Endothelial cell of umbilical vein (primary cell): ENCODE results near the gene EDEM2. TPM values are rescaled to one million over a fixed set of nuclear protein-coding genes. Genes with fewer than 3 reads are reported as not detected.
"Not testable (repeated sequence)": the region's sequence is repeated elsewhere in the genome, so short reads cannot be mapped to it uniquely, and the experiment has no call there.

Source experiments
- BruUV-seq: library from RNA; stranded (reverse); fragments of 400-500 nt; replicated peaks from 2 replicates; lab custom pipeline; 2021; lab: Mats Ljungman, UMichigan
- CTCF ChIA-PET: fragments of 300-600, 350-600 bp; sonication (Branson Sonifier 250); formaldehyde crosslinking; loops from one replicate; lab custom pipeline; 2021; ENCODE audit warnings: antibody characterized with exemption, inconsistent platforms; lab: Charles Lee
- POLR2A ChIA-PET: fragments of 300-600, 350-600 bp; sonication (Branson Sonifier 250); formaldehyde crosslinking; loops from one replicate; lab custom pipeline; 2021; ENCODE audit warnings: antibody characterized with exemption, inconsistent platforms; lab: Charles Lee
- DNase-seq: peaks from one replicate; pipeline ENCODE4 v3.0.0-alpha.2; 2011; ENCODE audit warnings: low read depth, low spot score
- FAIRE-seq: peaks from 2 replicates; lab custom pipeline; 2011; peaks lifted over from hg19 to GRCh38; lab: Jason Lieb, UNC
- H2AFZ ChIP-seq: 2 replicates; pipeline ENCODE4 v1.6.0; 2012; ENCODE audit warnings: low read depth, low read length, control low read depth, inconsistent platforms
- H3K27ac ChIP-seq: 2 replicates; pipeline ENCODE4 v1.5.1; 2011; ENCODE audit warnings: low read depth, mild to moderate bottlenecking, control low read depth, low read length, moderate library complexity; ENCODE audit not compliant: insufficient read depth
- H3K27me3 ChIP-seq, 2 experiments: 2 replicates each; pipeline versions ENCODE4 v1.6.0 to v1.6.1; 2011; ENCODE audit warnings: low read length in 2 of 2, mixed read lengths in 1 of 2; ENCODE audit not compliant: control insufficient read depth in 2 of 2, insufficient read depth in 2 of 2
- H3K36me3 ChIP-seq, 2 experiments: 2 replicates in 1 of 2; 3 replicates in 1 of 2; pipeline ENCODE4 v1.5.1; 2011; ENCODE audit warnings: low read length in 2 of 2, mild to moderate bottlenecking in 1 of 2, moderate library complexity in 1 of 2; ENCODE audit not compliant: control insufficient read depth in 2 of 2, insufficient read depth in 2 of 2; ENCODE audit errors: extremely low read depth in 1 of 2
- H3K4me1 ChIP-seq: 3 replicates; pipeline ENCODE4 v1.5.1; 2011; ENCODE audit warnings: mild to moderate bottlenecking, low read length; ENCODE audit not compliant: control insufficient read depth, insufficient read depth; ENCODE audit errors: extremely low read depth
- H3K4me2 ChIP-seq: 2 replicates; pipeline ENCODE4 v1.6.1; 2011; ENCODE audit warnings: low read length, control low read depth, mixed read lengths; ENCODE audit not compliant: insufficient read depth
- H3K4me3 ChIP-seq, 3 experiments: fragments of 200-600 bp in 1 of 3; sonication (generic), shearing (Covaris generic) in 1 of 3; replicated peaks in 1 of 3; 2 replicates each; pipeline ENCODE4 v1.5.1; 2011 to 2016; ENCODE audit warnings: control low read depth in 3 of 3, low read length in 3 of 3, mild to moderate bottlenecking in 2 of 3, inconsistent platforms in 1 of 3, low read depth in 1 of 3, moderate library complexity in 1 of 3; ENCODE audit not compliant: insufficient read depth in 1 of 3
- H3K79me2 ChIP-seq: 2 replicates; pipeline ENCODE4 v1.6.0; 2012; ENCODE audit warnings: low read length, inconsistent platforms; ENCODE audit not compliant: control insufficient read depth, insufficient read depth
- H3K9ac ChIP-seq: replicated peaks from 2 replicates; pipeline ENCODE3; 2011; ENCODE audit warnings: low read length, control low read depth; ENCODE audit not compliant: insufficient read depth; ENCODE audit errors: extremely low read depth
- H3K9me1 ChIP-seq: replicated peaks from 3 replicates; pipeline ENCODE4 v1.6.0; 2011; ENCODE audit warnings: mild to moderate bottlenecking, low read length; ENCODE audit not compliant: control insufficient read depth, insufficient read depth; ENCODE audit errors: extremely low read depth
- H3K9me3 ChIP-seq: replicated peaks from 2 replicates; pipeline ENCODE4 v1.5.1; 2012; ENCODE audit warnings: low read length, inconsistent platforms; ENCODE audit not compliant: control insufficient read depth, insufficient read depth
- H4K20me1 ChIP-seq: replicated peaks from 2 replicates; pipeline ENCODE3; 2011; ENCODE audit warnings: mild to moderate bottlenecking, low read length; ENCODE audit not compliant: control insufficient read depth, insufficient read depth; ENCODE audit errors: extremely low read depth
- EZH2 ChIP-seq: IDR thresholded peaks from 2 replicates; pipeline ENCODE4 v1.6.1; 2012; ENCODE audit warnings: borderline replicate concordance, low read depth, mild to moderate bottlenecking, moderate library complexity, low read length, inconsistent platforms; ENCODE audit not compliant: severe bottlenecking
- FOS ChIP-seq: IDR thresholded peaks from 2 replicates; pipeline ENCODE4 v1.6.1; 2011; ENCODE audit warnings: mild to moderate bottlenecking, low read length, moderate library complexity, borderline replicate concordance; ENCODE audit not compliant: insufficient read depth
- GATA2 ChIP-seq: IDR thresholded peaks from 2 replicates; pipeline ENCODE4 v1.7.0; 2011; ENCODE audit warnings: low read depth, mild to moderate bottlenecking, moderate library complexity, mixed read lengths, low read length; ENCODE audit not compliant: insufficient read length, insufficient read depth
- JUN ChIP-seq: IDR thresholded peaks from 2 replicates; pipeline ENCODE4 v1.6.1; 2011; ENCODE audit warnings: borderline replicate concordance, low read depth; ENCODE audit not compliant: insufficient read length, insufficient read depth
- MYC ChIP-seq: IDR thresholded peaks from one replicate; pipeline ENCODE4 v1.6.1; 2011; ENCODE audit warnings: mild to moderate bottlenecking, low read depth, low read length
- POLR2A ChIP-seq: IDR thresholded peaks from 2 replicates; pipeline ENCODE4 v1.6.1; 2012; ENCODE audit warnings: low read depth, mild to moderate bottlenecking, control low read depth, low read length
- POLR2AphosphoS5 ChIP-seq: IDR thresholded peaks from 2 replicates; pipeline ENCODE4 v1.6.1; 2012; ENCODE audit warnings: low read depth, mild to moderate bottlenecking, control low read depth, low read length, moderate library complexity; ENCODE audit not compliant: insufficient read depth
- dilution Hi-C: fragments of 300-500 bp; cut with MboI; formaldehyde crosslinking; loops from one replicate; pipeline ENCODE4 v1.15.0; 2019; ENCODE audit warnings: low sequenced_read_pairs; ENCODE audit not compliant: extremely low pct_ligation_motif_present
- intact Hi-C: fragments of 100-400 bp; cut with micrococcal nuclease; formaldehyde crosslinking; loops from one replicate; pipeline ENCODE4 v1.10.0; 2022
- polyA plus RNA-seq, 4 experiments: library from polyadenylated mRNA; depleted of rRNA in 3 of 4; stranded (reverse) in 3 of 4; unstranded in 1 of 4; fragments of >200 nt; gene quantifications; 2 replicates each; pipeline versions ENCODE4 v1.2.1 to v1.2.3, GENCODE V29; 2011 to 2012; ENCODE audit warnings: missing spikeins in 1 of 4
- total RNA-seq: library from RNA; stranded (reverse); gene quantifications from 2 replicates; pipeline ENCODE4 v1.2.3, GENCODE V29; 2021
- TF ChIP-seq, protein P1 (sequence below): IDR thresholded peaks from 2 replicates; pipeline ENCODE4 v1.6.1; 2011; ENCODE audit not compliant: insufficient read depth, insufficient read length
- TF ChIP-seq, protein P2 (sequence below), 2 donors: IDR thresholded peaks; 1 replicate in 1 of 2; 2 replicates in 1 of 2; pipeline ENCODE4 v1.5.1; 2011; ENCODE audit warnings: low read length in 2 of 2, mild to moderate bottlenecking in 2 of 2, moderate library complexity in 2 of 2, control low read depth in 1 of 2, inconsistent platforms in 1 of 2, low read depth in 1 of 2; ENCODE audit not compliant: insufficient read depth in 1 of 2; ENCODE audit errors: extremely low read depth in 1 of 2

Gene EDEM2
- total and polyA plus RNA-seq, 2 donors (not counting 3 experiments of a cell fraction or from before 2014, with no cell fraction given): 29.1 to 39.5 TPM

DNA sequence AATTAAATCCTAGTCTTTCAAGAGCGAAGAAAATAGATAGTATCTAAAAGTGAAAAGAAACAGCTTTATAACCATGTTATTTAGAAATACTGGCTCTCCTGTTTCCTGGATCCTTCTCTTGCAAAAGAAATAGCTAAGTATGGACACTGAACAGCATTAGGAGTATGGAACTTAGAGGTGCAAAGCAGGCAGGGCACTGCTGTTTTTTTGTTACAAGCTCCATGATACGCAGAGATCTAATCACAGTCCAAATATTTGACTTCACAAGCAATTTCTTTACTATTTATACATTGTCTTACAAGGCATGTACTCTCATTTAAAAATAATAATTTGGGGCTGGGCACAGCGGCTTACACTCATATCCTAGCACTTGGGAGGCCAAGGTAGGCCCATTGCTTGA, 62.1 kb downstream of the EDEM2 start:
- intact Hi-C loops: no loop called here
- Histone ChIP-seq H4K20me1 (peaks cover 24% of the 10 kb centered on the region), H3K4me3 (no peak overlapping the region), H3K79me2 (peaks cover 95% of the 10 kb centered on the region), H3K27ac (no peak overlapping the region), H3K9ac (no peak overlapping the region), H2AFZ (no peak overlapping the region), H3K9me3 (no peaks in the 10 kb centered on the region), H3K9me1 (no peaks in the 10 kb centered on the region), H3K4me2 (no peak overlapping the region), H3K36me3 (peaks cover 0 to 3% of the 10 kb centered on the region in 2 experiments), H3K4me1 (peaks cover 12% of the 10 kb centered on the region), H3K27me3 (no peaks in the 10 kb centered on the region)
- ChIA-PET CTCF (interaction anchor here (0.7 to 0.9 kb wide), 2 partner anchors 34 to 60 kb away, joined by 3 read pairs; no protein-coding TSS in a partner anchor), POLR2A (no interaction called here)
- DNase-seq (no peak), FAIRE-seq (no peak)
- no TSS peak for BruUV-seq
- no peak for TF ChIP-seq FOS
- no peak for TF ChIP-seq EZH2
- no peak for TF ChIP-seq JUN
- TF ChIP-seq, protein P1, sequence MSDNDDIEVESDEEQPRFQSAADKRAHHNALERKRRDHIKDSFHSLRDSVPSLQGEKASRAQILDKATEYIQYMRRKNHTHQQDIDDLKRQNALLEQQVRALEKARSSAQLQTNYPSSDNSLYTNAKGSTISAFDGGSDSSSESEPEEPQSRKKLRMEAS: no peak
- TF ChIP-seq POLR2AphosphoS5: no peak
- TF ChIP-seq, protein P2, sequence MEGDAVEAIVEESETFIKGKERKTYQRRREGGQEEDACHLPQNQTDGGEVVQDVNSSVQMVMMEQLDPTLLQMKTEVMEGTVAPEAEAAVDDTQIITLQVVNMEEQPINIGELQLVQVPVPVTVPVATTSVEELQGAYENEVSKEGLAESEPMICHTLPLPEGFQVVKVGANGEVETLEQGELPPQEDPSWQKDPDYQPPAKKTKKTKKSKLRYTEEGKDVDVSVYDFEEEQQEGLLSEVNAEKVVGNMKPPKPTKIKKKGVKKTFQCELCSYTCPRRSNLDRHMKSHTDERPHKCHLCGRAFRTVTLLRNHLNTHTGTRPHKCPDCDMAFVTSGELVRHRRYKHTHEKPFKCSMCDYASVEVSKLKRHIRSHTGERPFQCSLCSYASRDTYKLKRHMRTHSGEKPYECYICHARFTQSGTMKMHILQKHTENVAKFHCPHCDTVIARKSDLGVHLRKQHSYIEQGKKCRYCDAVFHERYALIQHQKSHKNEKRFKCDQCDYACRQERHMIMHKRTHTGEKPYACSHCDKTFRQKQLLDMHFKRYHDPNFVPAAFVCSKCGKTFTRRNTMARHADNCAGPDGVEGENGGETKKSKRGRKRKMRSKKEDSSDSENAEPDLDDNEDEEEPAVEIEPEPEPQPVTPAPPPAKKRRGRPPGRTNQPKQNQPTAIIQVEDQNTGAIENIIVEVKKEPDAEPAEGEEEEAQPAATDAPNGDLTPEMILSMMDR (IDR thresholded peaks at IDR 0.05; ENCODE audit: extremely low read depth in 1 of 2, insufficient read depth in 1 of 2, low read depth in 1 of 2, low read length in 2 of 2): no peak
- no peak for TF ChIP-seq MYC
- TF ChIP-seq POLR2A: no peak
- TF ChIP-seq GATA2: no peak
- dilution Hi-C loops: no loop called here

DNA sequence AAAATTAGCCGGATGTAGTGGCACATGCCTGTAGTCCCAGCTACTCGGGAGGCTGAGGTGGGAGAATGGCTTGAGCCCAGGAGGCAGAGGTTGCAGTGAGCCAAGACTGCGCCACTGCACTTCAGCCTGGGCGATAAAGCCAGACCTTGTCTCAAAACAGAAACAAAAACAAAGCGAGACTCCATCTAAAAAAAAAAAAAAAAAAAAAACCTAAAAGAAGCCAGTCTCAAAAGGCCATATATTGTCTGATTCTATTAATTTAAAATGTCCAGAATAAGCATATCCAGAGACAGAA, 66.8 kb downstream of the EDEM2 start:
- H3K4me2 ChIP-seq, DNase-seq, H2AFZ ChIP-seq, H3K36me3 ChIP-seq, H3K9me1 ChIP-seq, H3K9ac ChIP-seq, H3K9me3 ChIP-seq, H3K27me3 ChIP-seq, FAIRE-seq, H3K27ac ChIP-seq, CTCF ChIA-PET, dilution Hi-C loops, BruUV-seq, H3K4me3 ChIP-seq, intact Hi-C loops, H3K4me1 ChIP-seq: not testable (repeated sequence)
- POLR2A ChIA-PET: interaction anchor here (0.7 kb wide), 1 partner anchor 8 kb away, joined by 8 read pairs; no protein-coding TSS in a partner anchor
- H4K20me1 ChIP-seq: peaks cover 19% of the 10 kb centered on the region
- H3K79me2 ChIP-seq: peaks cover 76% of the 10 kb centered on the region
